ENCODE results near the gene BRD3OS.

DNA sequence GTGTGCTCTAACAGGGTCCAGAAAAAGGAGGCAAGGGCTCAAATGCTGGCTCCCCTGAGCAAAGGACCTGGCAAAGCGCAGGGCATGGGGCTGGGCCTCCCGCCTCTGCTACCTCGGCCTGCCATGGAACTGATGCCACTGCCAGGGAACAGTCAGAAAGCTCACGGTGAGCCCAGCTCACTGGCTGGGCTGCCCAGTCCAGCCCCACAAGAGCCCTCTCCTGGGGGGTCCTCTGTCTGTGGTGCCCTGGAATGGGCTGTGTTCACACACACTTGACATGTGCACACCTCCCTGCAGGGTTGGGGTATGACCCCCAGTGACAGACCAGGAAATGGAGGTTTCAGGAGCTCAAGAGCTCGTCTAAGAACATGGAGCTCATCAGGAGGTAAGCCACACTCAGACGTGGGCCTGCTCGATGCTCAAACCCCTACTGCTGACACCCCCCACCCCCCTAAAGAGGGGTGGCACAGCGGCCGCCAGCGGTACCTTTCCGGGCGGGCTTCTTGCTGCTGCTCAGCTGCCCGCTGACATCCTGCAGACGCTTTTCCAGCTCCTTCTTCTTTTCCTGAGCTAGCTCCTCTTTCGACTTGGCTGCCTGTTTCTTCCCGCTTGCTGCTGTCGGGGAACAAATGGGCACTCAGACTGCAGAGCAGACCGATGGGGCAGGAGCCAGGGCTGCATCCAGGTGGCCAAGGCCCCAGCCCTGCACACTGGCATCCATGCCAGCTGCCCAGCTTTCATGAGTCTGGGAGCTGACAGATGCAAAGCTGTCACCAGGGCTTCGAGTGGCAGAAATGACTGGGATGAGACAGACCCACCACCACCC is 9.1 kb downstream of the BRD3OS start:
- TF ChIP-seq ZNF274 (IDR thresholded peaks at IDR 0.05; ENCODE audit: low read depth, low read length) (no peak), YY1 (IDR thresholded peaks at IDR 0.05; ENCODE audit: insufficient read depth, insufficient read length) (no peak), SUZ12 (IDR thresholded peaks at IDR 0.05; ENCODE audit: extremely low read depth, insufficient read depth, insufficient read length) (no peak)

Measured in NT2/D1 (cell line).